ENCODE results near the gene WFS1. TPM values are rescaled to one million over a fixed set of nuclear protein-coding genes. Genes with fewer than 3 reads are reported as not detected.

The WFS1 gene
- polyA plus RNA-seq, result 10 to 100 TPM; 10.7 to 34.5 (median 16.3) TPM

DNA sequence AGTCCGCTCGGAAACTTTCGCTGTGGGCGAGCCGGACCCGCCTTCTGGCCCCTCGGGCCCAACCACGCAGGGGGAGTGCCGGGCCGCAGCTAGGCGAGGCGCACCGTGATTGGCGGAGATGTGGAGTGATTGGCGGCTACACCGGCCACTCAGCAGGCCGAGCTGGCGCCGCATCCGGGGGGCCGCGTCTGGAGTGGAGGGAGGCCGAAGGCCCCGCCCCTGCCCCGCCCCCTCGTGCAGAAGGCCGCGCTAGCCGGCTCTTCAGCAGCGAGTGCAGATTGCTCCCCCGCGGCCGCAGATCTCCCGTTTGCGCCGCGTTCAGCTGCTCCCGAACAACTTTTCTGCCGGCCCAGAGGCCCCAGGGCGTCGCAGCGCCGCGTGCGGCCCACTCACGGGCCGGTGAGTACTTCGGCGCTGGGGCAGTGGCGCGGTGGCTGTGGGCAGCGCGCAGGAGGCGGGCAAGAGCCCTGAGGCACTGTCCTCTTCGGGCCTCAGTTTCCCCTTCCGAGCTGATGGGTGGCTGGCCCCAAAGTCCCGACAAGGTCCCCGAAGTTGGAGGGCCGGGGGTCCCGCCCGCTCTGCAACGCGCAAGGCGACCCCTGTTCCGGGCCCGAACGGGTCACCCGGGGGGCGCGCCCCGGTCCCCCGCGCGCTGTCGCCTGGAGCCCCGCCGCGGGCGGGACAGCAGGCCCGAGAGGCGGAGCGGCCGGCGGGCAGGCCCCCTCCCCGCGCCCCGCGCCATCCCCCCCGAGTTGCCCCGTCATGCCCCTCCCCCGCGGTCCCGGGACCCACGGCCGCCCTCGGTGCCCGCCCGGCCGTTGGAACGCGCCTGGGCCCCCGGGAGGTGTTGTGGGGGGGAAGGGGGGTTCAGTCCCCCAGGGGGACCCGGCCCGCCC, at the start of gene WFS1:
WFS1 (plus strand) TSS at position 235 of the 896 bp plus-strand sequence. CDS start 7,606 bp downstream, outside the sequence.
- no peak within 1 kb of the TSS for H3K27ac ChIP-seq (ENCODE audit: low read depth, low read length)
- WGBS, 3 donors, result 0 to 2% (median 1%) methylated on average over 87 to 103 of the region's 104 CpGs

DNA sequence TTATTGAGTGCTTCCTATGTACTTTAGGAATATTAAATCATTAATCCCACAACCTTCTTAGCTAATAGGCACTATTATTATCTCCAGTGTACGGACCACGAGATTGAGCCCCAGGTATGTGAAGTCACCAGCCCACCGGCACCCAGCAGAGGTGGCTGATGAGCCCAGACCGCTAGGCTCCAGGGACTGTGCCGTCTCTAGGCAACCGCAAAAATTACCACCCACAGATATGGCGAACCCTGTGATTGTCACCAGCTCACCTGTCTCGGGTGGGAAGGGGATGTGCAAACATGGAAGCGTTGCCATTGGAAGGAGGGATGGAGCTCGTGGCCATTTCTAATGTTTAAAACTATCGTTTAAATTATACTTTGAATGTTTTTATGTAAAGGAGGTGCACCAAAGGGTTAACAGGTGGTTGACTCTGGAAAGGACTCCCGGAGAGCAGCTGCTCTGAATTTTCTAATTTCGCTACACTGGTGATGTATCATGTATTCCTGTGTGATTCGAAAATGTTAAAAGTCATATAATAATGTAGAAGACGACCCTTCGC, 48.3 kb upstream of the WFS1 start:
- H3K27ac ChIP-seq (ENCODE audit: low read depth, low read length), result no peak overlapping the region
- WGBS, 3 donors, result 6 to 18% (median 15%) methylated on average over 16 of the region's 16 CpGs

- H3K27ac ChIP-seq (ENCODE audit: low read depth, low read length), result no peak overlapping the region
- whole genome bisulfite sequencing, 3 donors, result 9 to 14% (median 11%) methylated on average over 70 to 84 of the region's 84 CpGs
These were observed 47.5 kb upstream of the WFS1 start for GRCh38 chr4:6221851-6222760.

DNA sequence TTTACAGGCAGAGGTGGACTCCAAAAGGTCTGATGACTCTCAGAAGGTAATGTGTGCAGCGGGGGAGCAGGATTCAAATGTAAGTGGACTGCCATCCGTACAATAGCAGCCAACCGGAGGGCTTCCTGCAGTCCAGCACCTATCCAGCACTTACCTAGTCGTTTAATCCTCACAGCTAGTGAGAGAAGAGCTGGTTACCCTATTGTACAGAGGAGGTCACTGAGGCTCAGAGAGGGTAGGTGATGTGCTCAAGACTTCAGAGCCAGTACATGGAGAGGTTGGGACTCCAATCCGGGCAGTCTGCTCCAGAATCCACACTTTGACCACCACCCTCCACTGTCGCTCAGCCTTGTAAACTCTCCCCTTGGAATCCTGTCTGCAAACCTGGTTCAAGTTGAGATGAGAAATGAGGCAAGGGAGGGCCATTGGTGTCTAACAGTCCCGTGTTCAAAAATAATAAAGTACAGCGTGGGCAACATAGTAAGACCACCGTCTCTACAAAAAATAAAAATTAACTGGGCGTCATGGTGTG, 46.8 kb upstream of the WFS1 start:
- H3K27ac ChIP-seq (ENCODE audit: low read depth, low read length), result no peak overlapping the region
- WGBS, 3 donors, result 57 to 66% (median 62%) methylated on average over 10 of the region's 10 CpGs

DNA sequence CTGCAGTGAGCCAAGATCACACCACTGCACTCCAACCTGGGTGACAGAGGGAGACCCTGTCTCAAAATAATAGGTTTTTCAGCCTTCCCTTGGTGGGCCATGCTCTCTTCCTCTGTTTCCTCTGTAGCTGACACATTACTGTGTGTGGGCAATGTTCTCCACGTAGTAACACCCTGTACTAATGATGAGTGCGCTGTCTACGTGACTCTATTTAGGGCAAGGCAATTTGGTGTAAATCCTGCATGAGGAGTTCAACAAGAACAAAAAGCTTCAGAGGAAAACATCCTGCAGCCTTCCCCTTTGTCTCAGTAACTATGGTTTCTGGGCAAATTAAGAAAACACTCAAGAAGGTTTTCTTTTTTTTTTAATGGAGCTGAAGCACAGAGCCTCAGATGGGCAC, 44.9 kb upstream of the WFS1 start:
- H3K27ac ChIP-seq (ENCODE audit: low read depth, low read length), result no peak overlapping the region
- WGBS, 3 donors, result 62 to 75% (median 65%) methylated on average over 3 of the region's 3 CpGs

DNA sequence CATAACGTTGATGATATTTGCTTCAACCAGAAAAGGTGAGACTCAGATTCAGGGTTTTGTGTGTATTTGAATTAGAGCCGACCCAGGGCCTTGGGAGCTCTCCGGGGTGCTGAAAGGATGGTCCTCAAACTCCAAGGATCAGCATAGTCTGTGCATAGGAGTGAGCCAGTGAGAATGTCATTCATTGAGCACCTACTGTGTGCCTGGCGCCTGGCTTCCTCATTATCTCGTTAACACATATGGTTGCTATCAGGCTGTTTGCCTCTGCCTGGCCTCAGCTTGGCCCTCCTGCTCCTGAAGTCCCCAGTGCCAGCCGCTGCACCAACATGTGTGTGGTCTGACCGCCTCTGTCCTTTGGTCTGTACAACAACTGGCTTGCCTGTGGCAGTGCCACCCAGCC, 44.2 kb upstream of the WFS1 start:
- H3K27ac ChIP-seq (ENCODE audit: low read depth, low read length), result no peak overlapping the region
- WGBS, 3 donors, result 38 to 45% (median 43%) methylated on average over 7 of the region's 7 CpGs

DNA sequence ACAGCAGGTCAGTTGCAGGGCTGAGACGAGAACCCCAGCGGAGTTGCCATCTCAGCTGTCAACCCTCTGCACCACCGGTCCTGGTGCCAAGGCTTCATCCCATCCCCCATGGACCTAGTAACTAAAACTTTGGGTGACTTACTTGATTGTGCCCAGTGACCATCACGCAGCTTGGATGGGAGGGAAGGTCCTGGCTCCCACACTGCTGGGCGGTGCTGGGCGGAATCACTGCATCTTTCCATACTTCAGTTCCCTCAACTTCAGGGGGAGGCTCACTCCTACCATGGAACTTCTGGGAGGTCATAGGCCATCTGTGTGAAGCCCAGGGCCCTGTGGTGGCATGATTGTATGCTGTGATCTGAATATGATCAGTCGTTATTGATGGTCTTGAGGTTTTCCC, 43.1 kb upstream of the WFS1 start:
- 79 to 88% (median 87%) methylated on average over 7 of the region's 7 CpGs for WGBS, 3 donors
- no peak overlapping the region for H3K27ac ChIP-seq (ENCODE audit: low read depth, low read length)

GRCh38 chr4:6227412-6228157, 42.1 kb upstream of the WFS1 start:
- WGBS, 3 donors, result 62 to 79% (median 74%) methylated on average over 12 of the region's 12 CpGs
- H3K27ac ChIP-seq (ENCODE audit: low read depth, low read length), result no peak overlapping the region

- no peak overlapping the region for H3K27ac ChIP-seq (ENCODE audit: low read depth, low read length)
- WGBS, 3 donors, result 76 to 80% (median 78%) methylated on average over 16 of the region's 16 CpGs
These were observed 41.2 kb upstream of the WFS1 start for GRCh38 chr4:6228158-6229067.

- 41 to 60% (median 54%) methylated on average over 7 of the region's 7 CpGs for WGBS, 3 donors
- H3K27ac ChIP-seq (ENCODE audit: low read depth, low read length), result no peak overlapping the region
These were observed 40.6 kb upstream of the WFS1 start for GRCh38 chr4:6229095-6229494.

- no peak overlapping the region for H3K27ac ChIP-seq (ENCODE audit: low read depth, low read length)
- WGBS, 3 donors, result 59 to 75% (median 68%) methylated on average over 18 of the region's 18 CpGs
These were observed 39.8 kb upstream of the WFS1 start for GRCh38 chr4:6229671-6230501.

DNA sequence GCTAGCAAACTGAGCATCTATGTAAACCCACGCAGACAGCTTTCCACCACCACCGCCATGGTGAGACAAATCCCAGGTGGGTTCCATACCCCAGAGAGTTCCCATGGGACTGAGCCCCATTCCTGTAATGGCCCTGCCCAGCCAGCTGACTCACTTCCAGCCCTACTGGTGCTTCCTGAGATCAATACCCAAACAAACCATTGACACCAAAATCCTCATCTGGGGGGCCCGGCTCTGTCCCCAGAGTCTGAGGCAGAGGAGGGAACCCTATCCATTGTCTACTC, 39.2 kb upstream of the WFS1 start:
- 47 to 58% (median 50%) methylated on average over 3 of the region's 3 CpGs for WGBS, 3 donors
- no peak overlapping the region for H3K27ac ChIP-seq (ENCODE audit: low read depth, low read length)

GRCh38 chr4:6230827-6231662, 38.6 kb upstream of the WFS1 start:
- H3K27ac ChIP-seq (ENCODE audit: low read depth, low read length), result no peak overlapping the region
- 84 to 90% (median 90%) methylated on average over 21 of the region's 21 CpGs for WGBS, 3 donors

DNA sequence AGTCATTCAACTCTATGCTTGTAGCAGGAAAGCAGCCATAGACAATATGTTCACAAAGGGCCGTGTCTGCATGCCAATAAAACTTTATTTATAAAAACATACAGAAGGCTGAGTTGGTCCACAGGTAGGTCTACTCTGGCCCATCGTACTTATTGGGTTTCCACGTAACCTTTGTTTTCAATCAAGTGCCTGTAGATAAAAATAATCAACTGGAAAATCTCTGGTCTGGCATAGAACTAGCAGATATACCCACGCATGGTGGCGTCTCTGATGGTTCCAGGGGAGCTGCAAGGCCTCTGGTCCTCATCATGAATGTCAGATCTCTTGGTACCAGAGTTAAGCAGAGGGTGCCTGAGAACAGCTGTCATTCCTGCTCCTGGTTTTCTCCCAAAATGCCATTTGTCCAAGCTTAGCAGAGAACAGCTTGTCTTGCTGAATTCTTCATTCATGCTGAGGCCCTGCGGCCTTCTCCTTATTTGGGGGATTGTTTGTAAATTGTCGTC, 37.9 kb upstream of the WFS1 start:
- no peak overlapping the region for H3K27ac ChIP-seq (ENCODE audit: low read depth, low read length)
- 78 to 81% (median 79%) methylated on average over 7 of the region's 7 CpGs for WGBS, 3 donors
